ENCODE data around the gene IGLON5.

IGLON5 gene

GRCh38 chr19:51326216-51327065 lies 15.0 kb downstream of the IGLON5 start:
- DNase-seq (ENCODE audit: low spot score in 2 of 2) = no peak
- Mint-ChIP-seq H3K4me1 (peaks cover 15% of the 10 kb centered on the region), H3K4me3 (peak overlapping the region; percentile 63), H3K27ac (no peak overlapping the region), H3K36me3 (no peaks in the 10 kb centered on the region), H3K9me3 (no peaks in the 10 kb centered on the region)
- no peak for ATAC-seq

GRCh38 chr19:51327066-51328001 lies 15.9 kb downstream of the IGLON5 start:
- Mint-ChIP-seq H3K36me3 (no peaks in the 10 kb centered on the region), H3K4me1 (peaks cover 15% of the 10 kb centered on the region), H3K4me3 (peak overlapping the region; percentile 63), H3K9me3 (no peaks in the 10 kb centered on the region), H3K27ac (no peak overlapping the region)
- DNase-seq (ENCODE audit: low spot score in 2 of 2) (peak; percentile 30 to 63), ATAC-seq (peak; percentile 75)

GRCh38 chr19:51329411-51329810 lies 18.0 kb downstream of the IGLON5 start:
- ATAC-seq (no peak), DNase-seq (ENCODE audit: low spot score in 2 of 2) (no peak)
- no peaks in the 10 kb centered on the region for H3K9me3 Mint-ChIP-seq
- H3K36me3 Mint-ChIP-seq = no peaks in the 10 kb centered on the region
- peaks cover 15% of the 10 kb centered on the region for H3K4me1 Mint-ChIP-seq
- no peak overlapping the region for H3K4me3 Mint-ChIP-seq
- no peak overlapping the region for H3K27ac Mint-ChIP-seq

GRCh38 chr19:51330366-51330765 lies 18.9 kb downstream of the IGLON5 start:
- Mint-ChIP-seq H3K27ac (no peak overlapping the region), H3K36me3 (no peaks in the 10 kb centered on the region), H3K4me3 (no peak overlapping the region), H3K9me3 (no peaks in the 10 kb centered on the region), H3K4me1 (peaks cover 14% of the 10 kb centered on the region)
- DNase-seq (ENCODE audit: low spot score in 2 of 2) (no peak), ATAC-seq (no peak)

GRCh38 chr19:51331193-51331592 lies 19.7 kb downstream of the IGLON5 start:
- Mint-ChIP-seq H3K27ac (no peak overlapping the region), H3K9me3 (no peaks in the 10 kb centered on the region), H3K4me1 (peaks cover 7% of the 10 kb centered on the region), H3K36me3 (no peaks in the 10 kb centered on the region), H3K4me3 (no peak overlapping the region)
- DNase-seq (ENCODE audit: low spot score in 2 of 2) (no peak), ATAC-seq (no peak)

- Mint-ChIP-seq H3K36me3 (no peaks in the 10 kb centered on the region), H3K9me3 (no peaks in the 10 kb centered on the region), H3K4me3 (no peak overlapping the region), H3K27ac (no peak overlapping the region), H3K4me1 (peaks cover 7% of the 10 kb centered on the region)
- no peak for ATAC-seq
- no peak for DNase-seq (ENCODE audit: low spot score in 2 of 2)
Observed at GRCh38 chr19:51331716-51332115, 20.3 kb downstream of the IGLON5 start.

GRCh38 chr19:51333836-51334460 lies 22.5 kb downstream of the IGLON5 start:
- ATAC-seq = no peak

GRCh38 chr19:51337141-51337860 lies 25.9 kb downstream of the IGLON5 start:
- no peak for DNase-seq (ENCODE audit: low spot score in 2 of 2)
- Mint-ChIP-seq H3K4me3 (no peak overlapping the region), H3K27ac (no peak overlapping the region), H3K4me1 (peaks cover 22% of the 10 kb centered on the region), H3K9me3 (no peaks in the 10 kb centered on the region), H3K36me3 (peaks cover 9% of the 10 kb centered on the region)
- ATAC-seq = no peak

More at GRCh38 chr19:51333836-51334460, 22.5 kb downstream of the IGLON5 start:
- H3K4me3 Mint-ChIP-seq = no peak overlapping the region
- no peak overlapping the region for H3K27ac Mint-ChIP-seq
- no peak for DNase-seq (ENCODE audit: low spot score in 2 of 2)
- no peaks in the 10 kb centered on the region for H3K9me3 Mint-ChIP-seq
- H3K4me1 Mint-ChIP-seq = peaks cover 6% of the 10 kb centered on the region
- H3K36me3 Mint-ChIP-seq = peaks cover 4% of the 10 kb centered on the region

- ATAC-seq = no peak
- Mint-ChIP-seq H3K4me1 (peaks cover 29% of the 10 kb centered on the region), H3K36me3 (peaks cover 12% of the 10 kb centered on the region), H3K4me3 (peak overlapping the region; percentile 85), H3K9me3 (no peaks in the 10 kb centered on the region), H3K27ac (no peak overlapping the region)
- DNase-seq (ENCODE audit: low spot score in 2 of 2) = no peak
Observed at GRCh38 chr19:51337861-51338562, 26.6 kb downstream of the IGLON5 start.

GRCh38 chr19:51338563-51339312 lies 27.3 kb downstream of the IGLON5 start:
- Mint-ChIP-seq H3K36me3 (peaks cover 12% of the 10 kb centered on the region), H3K27ac (peak overlapping the region; percentile 30), H3K4me3 (peak overlapping the region; percentile 85), H3K9me3 (no peaks in the 10 kb centered on the region), H3K4me1 (peaks cover 31% of the 10 kb centered on the region)
- ATAC-seq (peak; percentile 81), DNase-seq (ENCODE audit: low spot score in 2 of 2) (peak; percentile 86 to 94)

- DNase-seq (ENCODE audit: low spot score in 2 of 2) (no peak), ATAC-seq (peak; percentile 3)
- Mint-ChIP-seq H3K36me3 (peaks cover 12% of the 10 kb centered on the region), H3K9me3 (no peaks in the 10 kb centered on the region), H3K4me1 (peaks cover 31% of the 10 kb centered on the region), H3K27ac (peak overlapping the region; percentile 30), H3K4me3 (peak overlapping the region; percentile 85)
Observed at GRCh38 chr19:51339313-51339686, 27.9 kb downstream of the IGLON5 start.

- H3K9me3 Mint-ChIP-seq = no peaks in the 10 kb centered on the region
- H3K36me3 Mint-ChIP-seq = peaks cover 18% of the 10 kb centered on the region
- peak overlapping the region; percentile 30 for H3K27ac Mint-ChIP-seq
- DNase-seq (ENCODE audit: low spot score in 2 of 2) = peak; percentile 86 to 96
- H3K4me3 Mint-ChIP-seq = peak overlapping the region; percentile 85
- peak; percentile 86 for ATAC-seq
- peaks cover 34% of the 10 kb centered on the region for H3K4me1 Mint-ChIP-seq
Observed at GRCh38 chr19:51339687-51340656, 28.5 kb downstream of the IGLON5 start.

GRCh38 chr19:51341066-51341465 lies 29.6 kb downstream of the IGLON5 start:
- no peak for ATAC-seq
- no peaks in the 10 kb centered on the region for H3K9me3 Mint-ChIP-seq
- no peak for DNase-seq (ENCODE audit: low spot score in 2 of 2)
- H3K27ac Mint-ChIP-seq = no peak overlapping the region
- H3K36me3 Mint-ChIP-seq = peaks cover 21% of the 10 kb centered on the region
- H3K4me3 Mint-ChIP-seq = peak overlapping the region; percentile 85
- H3K4me1 Mint-ChIP-seq = peaks cover 37% of the 10 kb centered on the region

Data from stimulated activated effector memory CD8-positive, alpha-beta T cell treated with anti-CD3 and anti-CD28 coated beads, Interleukin-12 subunit alpha, Interleukin-12 subunit beta, amount 100 ng/mL, for 72 hours (primary cell).